ENCODE data around the gene SCN5A. TPM values are rescaled to one million over a fixed set of nuclear protein-coding genes. Genes with fewer than 3 reads are reported as not detected.

The SCN5A gene
- total RNA-seq, 2 donors from 2014 or later = 0.18 to 0.66 TPM

Other genes starting within 250 kb of the SCN5A start
- gene ACVR2B, start 195.8 kb downstream of the SCN5A start, total RNA-seq = 1 to 10 TPM; 7.9 to 8.4 TPM
- gene EXOG, start 153.3 kb downstream of the SCN5A start, total RNA-seq = 10 to 100 TPM; 22.0 to 22.8 TPM
- gene SCN10A, start 166.5 kb upstream of the SCN5A start, total RNA-seq = not detected

Measured in activated naive CD4-positive, alpha-beta T cell treated with anti-CD3 and anti-CD28 coated beads, Interleukin-2, amount 50 U/mL, for 72 hours (primary cell).